ENCODE data around the gene ABCA1.
"Not testable (repeated sequence)": the region's sequence is repeated elsewhere in the genome, so short reads cannot be mapped to it uniquely, and the experiment has no call there.

Gene ABCA1

DNA sequence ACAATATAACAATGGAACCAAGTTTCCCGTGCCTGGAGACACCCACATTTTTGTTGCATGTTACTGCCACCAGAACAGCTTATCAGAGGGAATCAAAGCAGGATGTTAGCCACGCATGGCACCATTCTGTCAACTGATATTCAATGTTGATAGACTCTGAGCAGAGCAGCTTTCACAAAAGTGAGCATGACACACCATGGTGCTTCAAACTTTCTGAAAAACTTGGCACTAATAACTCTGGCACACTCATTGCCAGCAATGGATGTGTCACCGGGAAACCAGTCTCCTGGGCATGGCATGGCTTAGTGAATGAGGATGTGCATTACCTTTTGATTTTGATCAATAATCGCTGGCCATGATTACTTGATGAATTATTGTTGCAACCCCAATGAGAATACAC, 144.4 kb downstream of the ABCA1 start:
- DNase-seq = no peak

DNA sequence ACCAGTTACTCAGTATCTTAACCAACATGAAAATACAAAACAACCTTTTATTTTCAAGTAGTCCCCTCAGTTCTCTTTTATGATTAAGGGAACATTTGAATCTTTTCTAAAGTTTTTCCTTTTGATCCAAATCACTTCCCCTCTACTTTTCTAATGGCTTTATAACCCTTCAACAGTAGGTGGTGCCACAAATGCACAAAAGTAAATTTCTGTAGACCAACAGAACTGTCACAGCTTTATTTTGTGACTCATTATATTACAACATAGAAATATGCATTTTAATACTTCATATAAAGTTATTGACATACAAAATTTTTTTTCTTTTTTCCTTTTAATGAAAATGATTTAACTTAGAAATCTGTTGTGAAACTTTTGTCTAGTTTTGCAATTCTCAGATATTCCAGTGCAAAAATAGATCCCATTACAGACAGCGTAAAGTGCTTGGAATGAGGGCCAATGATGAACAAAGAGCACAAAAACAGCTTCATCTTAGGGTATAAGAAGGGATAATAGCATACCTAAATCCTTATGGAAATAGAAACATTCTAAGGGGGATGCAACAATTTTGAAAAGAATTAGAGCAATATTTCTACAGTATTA, 147.1 kb downstream of the ABCA1 start:
- DNase-seq = no peak

DNA sequence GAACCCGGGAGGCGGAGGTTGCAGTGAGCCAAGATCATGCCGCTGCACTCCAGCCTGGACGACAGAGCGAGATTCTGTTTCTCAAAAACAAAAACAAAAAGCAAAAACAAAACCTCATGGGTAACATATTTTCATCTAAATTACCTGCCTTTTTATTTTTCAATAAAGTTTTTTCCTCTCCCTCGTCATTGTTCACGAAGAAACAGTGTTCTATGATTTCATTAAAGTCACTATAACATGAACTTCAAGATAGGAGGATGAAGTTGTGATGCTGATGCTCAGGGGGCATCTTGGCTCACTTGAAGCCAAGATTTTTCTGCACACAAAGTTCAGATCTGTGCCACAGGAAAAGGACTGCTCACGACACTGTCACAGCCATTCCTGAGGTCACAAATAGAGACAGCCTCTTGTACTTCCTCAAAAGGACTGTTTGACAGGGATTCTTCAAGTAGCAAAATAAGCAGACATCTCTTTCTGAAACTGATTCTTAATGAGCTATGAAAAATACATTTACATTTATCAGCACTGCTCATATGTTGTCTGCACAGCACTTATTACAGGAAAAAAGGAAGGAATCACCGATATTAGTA, 147.9 kb downstream of the ABCA1 start:
- no peak for DNase-seq

DNA sequence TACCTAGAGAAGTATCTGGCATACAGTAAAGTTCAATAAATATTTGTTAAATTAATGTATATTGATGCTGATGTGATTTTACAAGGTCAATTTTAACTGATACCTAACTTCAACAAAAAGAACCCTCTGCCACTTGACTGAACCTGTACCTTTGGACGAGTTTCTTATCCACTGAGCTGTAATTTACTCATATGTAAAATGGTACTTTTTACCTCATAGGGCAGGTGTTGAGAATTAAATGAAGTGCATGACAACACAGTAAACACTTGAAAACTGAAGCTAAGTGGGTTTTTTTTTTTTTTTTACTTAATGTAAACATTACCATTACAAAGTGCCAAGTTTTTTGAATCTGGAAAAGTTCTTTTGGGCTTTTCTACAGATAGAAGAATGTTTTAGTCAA, 148.6 kb downstream of the ABCA1 start:
- no peak for DNase-seq

DNA sequence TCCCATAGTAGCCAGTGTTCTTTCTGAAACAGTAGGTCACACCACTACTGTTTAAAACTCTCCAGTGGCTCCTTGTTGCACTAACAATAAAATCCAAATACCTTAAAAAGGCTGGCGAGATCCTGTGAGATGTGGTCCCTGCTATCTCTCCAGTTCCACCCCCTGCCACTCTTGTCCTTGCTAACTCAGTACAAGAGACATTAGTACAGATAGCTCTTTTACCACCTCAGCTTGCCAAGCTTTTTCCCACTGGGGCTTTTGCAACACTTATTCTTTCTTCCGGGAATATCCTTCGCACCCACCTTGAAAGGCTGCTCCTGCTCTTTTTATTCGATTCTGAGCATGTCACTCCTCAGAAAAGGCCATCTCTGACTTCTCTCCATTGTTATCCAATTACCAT, 149.2 kb downstream of the ABCA1 start:
- DNase-seq = no peak

DNA sequence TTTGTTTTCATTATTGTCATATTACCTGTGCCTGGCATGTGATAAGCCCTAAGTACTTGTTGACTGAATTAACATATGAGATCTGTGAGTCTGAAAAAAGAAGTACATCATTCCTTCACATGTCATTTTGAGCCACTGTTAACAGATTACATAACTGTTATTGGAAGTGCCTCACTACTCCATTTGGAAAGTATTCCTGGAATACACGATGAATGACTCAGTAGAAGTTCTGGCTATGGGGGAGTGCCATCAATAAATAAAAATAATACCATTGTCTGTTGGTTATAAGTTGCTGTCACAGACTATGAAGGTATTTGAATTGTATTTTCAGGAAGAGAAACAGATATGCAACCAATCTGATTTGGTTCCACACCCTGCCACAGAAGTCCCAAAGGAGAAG, 151.2 kb downstream of the ABCA1 start:
- DNase-seq = no peak

DNA sequence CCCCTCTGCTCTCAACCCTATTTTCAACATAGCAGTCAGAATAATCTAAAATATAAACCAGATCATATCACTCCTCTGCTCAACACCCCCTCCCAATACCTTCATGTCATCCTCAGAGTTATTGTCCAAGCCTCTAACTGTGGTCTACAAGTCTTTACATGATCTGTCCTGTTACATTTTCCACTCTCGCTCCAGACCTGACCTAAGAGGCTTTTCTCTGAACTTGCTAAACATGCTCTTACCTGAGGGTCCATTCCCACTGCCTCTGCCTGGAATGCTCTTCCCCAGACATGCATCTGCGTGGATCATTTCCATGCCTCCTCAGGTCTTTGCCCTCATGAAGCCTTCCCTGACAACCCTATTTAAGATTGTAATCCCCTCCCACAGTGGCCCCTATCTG, 152.0 kb downstream of the ABCA1 start:
- no peak for DNase-seq

DNA sequence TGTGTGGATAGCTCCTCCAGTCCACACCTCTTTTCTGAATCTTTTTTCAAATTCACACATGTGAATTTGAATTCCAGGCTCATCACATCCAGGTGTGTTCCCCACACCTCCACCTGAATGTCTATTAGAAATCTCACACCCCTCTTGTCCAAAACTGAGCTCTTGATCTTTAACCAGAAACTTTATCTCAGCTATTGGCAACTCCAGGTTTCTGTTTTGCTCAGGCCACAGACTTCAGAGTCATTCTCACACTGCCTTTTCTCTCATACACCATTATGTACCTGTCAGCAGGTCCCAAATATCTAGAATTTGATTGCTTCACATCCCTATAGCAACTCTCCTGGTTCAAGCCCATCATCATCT, 152.4 kb downstream of the ABCA1 start:
- DNase-seq = no peak

DNA sequence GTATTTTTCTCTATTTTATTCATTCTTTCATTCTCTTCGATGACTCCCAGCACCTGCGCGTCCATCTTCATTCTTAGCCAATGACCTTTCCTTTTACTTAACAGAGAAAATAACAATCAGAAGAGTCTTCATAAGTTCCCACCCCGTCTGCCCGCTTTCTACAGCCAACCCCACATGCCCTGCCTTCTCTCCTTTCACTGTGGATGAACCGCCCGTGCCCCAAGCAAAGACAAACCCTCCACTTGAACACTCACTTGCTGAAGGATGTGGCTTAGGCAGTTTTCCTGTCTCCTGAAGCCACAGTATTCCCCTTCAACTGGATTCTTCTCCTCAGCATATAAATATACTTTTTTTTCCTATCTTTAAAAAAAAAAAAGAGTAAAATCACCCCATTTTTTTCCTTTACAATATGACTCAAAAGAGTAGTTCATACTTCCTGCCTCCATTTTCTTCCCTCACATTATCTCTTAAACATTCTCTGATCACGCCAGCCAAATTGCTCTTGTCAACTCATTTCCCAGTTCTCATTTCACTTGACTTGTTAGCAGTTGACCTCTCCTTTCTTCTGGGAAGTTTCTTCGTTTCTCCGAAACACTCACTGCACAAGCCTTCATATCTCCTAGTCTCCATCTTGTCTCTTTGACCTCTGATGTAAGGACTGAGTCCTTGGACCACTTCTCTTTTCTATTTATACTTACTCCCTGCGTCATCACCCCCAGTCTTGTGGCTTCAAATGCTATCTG, 153.0 kb downstream of the ABCA1 start:
- DNase-seq = no peak

DNA sequence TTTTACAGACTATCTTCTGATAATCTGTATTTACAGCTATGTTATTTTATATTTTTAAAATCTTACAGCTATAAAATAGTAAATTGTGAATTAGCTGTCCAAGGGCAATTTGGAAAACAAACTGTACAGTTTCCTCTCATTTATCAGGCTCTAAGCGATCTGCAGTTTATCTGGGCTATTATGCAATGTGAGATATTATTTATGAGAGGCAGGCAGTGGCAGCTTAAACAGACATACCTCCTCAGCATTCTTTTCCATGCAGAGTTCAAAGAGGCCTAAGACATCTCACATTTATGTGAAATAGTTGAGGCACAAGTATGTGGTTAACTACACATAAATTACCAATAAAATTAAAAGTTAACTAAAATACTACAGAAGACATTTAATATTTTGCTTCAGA, 153.8 kb downstream of the ABCA1 start:
- no peak for DNase-seq

DNA sequence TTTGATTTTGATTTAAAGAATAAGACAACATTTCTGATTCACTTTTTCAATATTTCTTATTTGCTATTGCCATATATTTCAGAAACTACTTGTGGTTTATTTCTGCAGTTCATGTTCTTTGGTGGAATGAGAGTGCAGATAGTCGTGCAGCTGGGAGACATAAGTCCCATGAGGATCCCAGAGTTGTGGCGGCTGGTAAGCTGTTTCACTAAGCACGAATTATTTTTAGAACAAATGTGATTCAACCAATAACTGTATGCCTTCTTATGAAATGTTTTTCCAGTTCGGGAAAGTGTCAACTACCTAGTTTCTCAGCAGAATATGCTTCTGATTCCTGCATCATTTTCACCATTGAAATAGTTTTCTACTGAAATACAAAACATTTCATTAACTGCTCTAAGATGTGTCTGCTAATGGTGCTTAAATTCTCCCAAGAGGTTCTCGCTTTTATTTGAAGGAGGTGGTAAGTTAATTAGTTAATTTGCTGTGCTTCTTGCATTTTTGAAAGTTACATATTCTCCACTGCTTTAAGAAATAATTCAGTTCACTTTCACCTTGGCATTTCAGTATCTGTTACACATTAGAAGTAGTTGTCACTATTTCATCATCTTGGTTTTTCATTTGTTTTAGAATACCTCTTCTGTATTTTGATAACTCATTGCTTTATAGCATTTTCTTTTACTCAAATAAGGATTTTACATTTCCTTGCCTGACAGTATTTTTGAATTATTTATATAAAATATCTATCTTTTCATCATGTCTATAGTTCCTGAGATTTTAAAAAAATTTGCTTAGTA, 155.0 kb downstream of the ABCA1 start:
- DNase-seq = no peak

DNA sequence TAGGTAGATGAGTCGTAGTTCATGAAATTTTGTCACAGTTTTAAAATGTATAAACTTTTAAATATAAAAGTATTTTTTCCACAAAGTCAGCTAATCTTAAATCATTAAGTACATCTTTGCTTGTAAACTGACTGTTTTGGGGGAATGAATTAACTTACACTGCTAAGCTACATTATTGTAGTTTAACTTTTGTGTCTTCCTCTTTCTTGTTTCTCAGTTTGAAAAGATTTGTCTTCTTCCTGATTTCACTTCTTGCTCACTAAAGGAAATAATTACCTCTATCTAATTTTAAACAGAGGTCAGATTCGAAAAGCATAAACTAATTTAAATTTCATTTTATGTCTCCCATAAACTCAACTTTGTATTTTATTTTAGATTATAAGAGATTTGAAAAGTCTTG, 158.3 kb downstream of the ABCA1 start:
- DNase-seq = no peak

DNA sequence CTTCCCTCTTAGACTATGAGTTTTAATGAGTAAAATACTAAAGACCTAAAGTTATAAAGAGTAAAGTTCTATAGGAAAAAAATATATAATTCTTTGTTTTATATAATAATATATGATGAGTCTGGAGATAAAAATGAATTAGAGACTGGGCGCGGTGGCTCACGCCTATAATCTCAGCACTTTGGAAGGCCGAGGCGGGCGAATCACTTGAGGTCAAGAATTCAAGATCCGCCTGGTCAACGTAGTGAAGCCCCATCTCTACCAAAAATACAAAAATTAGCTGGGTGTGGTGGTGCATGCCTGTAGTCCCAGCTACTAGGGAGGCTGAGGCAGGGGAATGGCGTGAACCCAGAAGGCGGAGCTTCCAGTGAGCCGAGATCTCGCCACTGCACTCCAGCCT, 158.9 kb downstream of the ABCA1 start:
- not testable (repeated sequence) for DNase-seq

DNA sequence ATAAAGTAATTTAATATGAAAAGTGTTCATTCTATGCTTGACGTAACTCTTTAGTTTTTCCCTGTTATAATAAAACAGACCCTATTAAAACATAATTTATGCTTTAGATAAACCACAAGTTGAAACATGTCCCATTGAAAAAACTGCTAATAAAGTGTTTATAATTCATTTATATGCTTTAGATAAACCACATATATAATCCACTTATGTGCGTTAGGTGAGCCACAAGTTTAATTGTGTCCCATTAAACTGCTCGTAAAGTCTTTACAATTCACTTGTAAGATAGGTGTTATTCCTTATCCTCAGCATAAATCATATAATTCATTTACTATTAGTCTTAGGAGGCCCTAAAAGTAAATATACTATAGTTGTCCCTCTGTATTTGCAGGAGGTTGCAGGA, 160.4 kb downstream of the ABCA1 start:
- no peak for DNase-seq

DNA sequence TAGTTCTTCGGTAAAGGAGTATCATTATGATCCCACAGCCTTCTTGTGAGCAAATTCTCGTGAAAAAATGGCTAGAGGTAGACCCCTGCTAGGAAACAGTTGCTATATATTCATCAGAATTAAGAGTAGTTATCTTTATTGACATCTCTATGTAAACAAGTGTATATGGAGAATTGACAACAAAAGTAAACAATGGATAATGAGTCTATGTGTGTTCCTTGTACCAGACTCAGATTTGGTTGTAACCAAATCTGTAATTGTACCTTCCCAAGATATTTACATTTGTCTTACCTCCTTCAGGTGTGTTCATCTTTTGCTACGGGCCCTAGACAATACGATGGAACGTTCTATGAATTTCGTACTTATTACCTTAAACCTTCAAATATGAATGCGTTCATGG, 161.9 kb downstream of the ABCA1 start:
- no peak for DNase-seq

DNA sequence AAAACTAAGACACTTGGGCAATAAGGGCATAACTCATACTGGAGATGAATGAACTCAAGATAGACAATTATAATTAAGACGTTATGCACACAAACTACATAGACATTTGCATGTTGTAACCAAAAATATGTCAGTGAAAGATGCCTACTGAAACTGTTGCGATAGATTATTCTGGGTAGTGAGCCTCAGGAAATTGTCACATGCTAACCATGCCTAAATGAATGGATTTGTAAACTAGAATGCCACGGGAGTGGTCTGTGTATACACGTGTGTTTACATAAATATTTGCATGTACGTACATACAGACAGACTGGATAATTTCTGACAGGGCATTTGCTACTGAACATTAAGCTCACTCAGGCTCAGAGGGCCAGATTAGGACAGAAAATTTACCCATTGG, 162.8 kb downstream of the ABCA1 start:
- no peak for DNase-seq

DNA sequence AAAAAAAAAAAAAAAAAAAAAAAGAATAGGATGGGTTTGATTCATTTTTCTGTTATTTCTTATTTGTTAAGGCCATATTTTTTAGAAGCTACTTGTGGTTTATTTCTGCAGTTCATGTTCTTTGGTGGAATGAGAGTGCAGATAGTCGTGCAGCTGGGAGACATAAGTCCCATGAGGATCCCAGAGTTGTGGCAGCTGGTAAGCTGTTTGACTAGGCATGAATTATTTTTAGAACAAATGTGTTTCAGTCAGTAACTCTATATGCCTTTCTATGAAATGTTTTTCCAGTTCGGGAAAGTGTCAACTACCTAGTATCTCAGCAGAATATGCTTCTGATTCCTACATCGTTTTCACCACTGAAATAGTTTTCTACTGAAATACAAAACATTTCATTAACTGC, 169.0 kb downstream of the ABCA1 start:
- DNase-seq = no peak

DNA sequence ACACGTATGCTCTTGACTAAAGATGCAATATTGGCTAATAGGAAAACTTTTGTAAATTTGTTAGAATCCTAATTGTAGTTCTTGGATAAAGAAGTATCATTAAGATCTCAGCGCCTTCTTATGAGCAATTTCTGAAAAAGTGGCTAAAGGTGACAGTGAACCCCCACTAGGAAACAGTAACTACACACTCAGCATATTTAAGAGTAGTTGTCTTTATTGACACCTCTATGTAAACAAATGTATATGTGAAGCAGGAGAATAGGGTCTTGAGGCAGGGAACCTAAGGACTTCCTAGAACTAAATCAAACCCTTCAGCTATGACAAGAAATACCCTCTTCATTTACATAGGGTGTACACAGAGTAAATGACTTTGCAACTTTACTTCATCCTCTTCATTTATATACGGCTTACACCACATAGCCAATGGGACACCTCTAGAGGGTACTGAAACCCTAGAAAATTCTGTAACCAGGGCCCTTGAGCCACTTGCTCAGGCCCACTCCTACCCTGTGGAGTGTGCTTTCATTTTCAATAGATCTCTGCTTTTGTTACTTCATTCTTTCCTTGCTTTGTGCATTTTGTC, 177.7 kb downstream of the ABCA1 start:
- no peak for DNase-seq

DNA sequence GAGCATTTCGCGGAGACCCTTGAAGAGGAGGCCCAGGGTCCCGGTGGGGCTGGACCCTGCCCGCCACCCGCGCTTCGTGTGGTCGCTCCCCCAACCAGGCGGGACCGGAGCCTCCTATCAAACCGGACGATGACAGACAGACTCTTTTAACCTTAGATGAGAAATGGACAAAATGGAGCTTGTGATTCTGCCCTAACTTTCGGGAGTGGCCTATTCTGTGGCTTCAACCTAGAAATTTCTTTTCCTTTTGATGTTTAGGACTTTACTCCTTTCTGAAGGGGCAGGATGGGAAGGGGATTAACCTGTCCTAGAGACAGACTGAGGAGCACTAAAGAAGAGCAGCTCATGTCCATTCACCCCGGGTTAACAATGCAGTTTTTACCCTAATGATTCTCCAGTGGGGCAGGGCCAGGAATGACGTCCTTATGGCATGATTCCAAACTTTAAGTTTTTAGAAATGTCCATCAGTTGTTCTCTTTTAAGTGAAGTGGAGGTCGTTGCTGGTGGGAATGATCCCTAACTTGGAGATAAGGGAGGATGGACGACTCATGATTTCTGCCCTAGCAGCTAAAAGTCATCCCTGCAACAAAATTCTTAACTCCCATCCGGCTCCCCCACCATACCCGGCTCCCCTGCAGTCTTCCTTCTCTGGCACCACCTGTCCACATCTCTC, 179.5 kb downstream of the ABCA1 start:
- DNase-seq = no peak

DNA sequence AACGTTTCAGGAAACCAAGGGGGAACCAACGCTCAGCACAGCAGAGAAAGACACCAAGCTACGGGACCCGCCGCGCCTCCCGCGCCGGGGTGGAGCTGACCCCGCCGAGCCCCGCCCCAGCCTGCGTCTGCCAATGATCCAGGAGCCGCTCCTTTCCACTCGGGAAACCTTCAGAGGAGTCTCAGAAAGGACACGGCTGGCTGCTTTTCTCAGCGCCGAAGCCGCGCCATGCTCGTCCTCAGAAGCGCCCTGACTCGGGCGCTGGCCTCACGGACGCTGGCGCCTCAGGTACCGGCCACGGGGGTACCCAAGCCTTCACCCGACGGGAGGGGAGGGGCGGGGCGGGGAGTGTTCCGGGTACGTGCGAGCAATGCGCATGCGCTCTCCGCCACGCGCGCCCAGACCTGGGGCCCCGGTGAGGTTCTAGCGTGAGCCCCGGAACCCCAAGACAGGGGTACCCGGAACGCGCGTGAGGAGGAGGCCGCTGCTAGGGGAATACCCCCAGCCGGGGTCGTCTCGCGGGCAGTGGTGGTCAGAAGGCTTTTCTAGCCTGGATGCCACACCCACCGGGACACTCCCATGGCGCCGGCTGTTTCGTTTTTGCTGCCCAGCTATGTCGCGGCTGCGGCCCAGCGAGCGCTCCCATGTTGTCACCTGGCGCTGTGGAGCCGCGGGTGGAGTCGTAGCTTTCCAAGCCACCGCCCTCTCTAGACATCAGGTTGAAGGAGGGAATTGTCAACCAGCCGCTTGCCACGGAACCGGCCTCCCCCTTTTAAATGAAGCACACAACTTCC, 180.2 kb downstream of the ABCA1 start, which contains the start of gene NIPSNAP3A:
Gene NIPSNAP3A, plus strand, starts transcription at position 119 of the 794 bp plus-strand sequence. Its CDS starts 110 bp downstream, at position 229.
- DNase-seq = peak; percentile 94

DNA sequence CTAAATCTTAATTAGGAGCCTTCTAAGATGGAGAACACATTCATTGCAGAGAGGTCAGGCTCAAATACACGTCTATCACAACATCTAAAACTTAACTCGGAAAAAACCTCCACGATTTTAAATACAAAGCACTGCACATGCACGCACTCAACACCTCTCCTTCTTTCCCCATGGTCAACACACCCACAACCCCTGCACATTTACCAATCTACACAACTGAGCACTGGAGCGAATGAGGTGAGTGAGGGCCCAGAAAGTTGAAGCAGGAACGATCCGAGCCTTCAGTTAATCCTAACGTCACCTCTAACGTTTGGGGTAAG, 180.8 kb downstream of the ABCA1 start:
- no peak for DNase-seq

DNA sequence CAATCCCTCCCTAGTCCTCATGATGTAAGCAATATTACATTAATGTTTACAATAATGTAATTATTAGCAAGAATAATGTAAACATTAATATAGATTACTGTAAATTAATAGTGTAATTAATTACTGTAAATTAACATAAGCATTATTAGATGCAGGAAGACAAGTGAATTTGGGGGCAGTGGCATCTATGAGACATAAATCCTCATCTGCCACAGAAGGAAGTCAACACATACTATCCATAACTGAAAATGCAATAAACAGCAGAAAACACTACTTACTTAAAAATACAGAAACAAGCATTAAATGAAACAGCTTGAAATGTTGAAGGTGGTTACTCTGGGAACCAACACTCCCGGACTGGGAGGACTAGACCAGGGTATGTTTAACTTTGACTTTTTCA, 181.2 kb downstream of the ABCA1 start:
- no peak for DNase-seq

All from activated CD8-positive, alpha-beta memory T cell treated with anti-CD3 and anti-CD28 coated beads, Interleukin-2, amount 50 U/mL, for 48 hours (primary cell).